DOHH2 (cell line): ENCODE measurements around the gene RRN3.
"Not testable (repeated sequence)": the region's sequence is repeated elsewhere in the genome, so short reads cannot be mapped to it uniquely, and the experiment has no call there.

Experiments used
- CTCF ChIP-seq: fragments of 200-600 bp; sonication (generic); IDR thresholded peaks from one replicate; pipeline ENCODE4 v1.5.1; 2014; ENCODE audit warnings: antibody characterized with exemption, mild to moderate bottlenecking, low read depth, low read length; ENCODE audit not compliant: poor library complexity, severe bottlenecking
- EZH2phosphoT487 ChIP-seq: fragments of 200-600 bp; sonication (generic); IDR thresholded peaks from 2 replicates; pipeline ENCODE4 v1.6.1; 2017; ENCODE audit warnings: borderline replicate concordance, mild to moderate bottlenecking, antibody characterized with exemption, low read length, moderate library complexity, mixed read lengths

GRCh38 chr16:15022194-15022593, 71.9 kb downstream of the RRN3 start:
- peak; percentile 72 for TF ChIP-seq CTCF
- TF ChIP-seq EZH2phosphoT487 = not testable (repeated sequence)
